Uterus (tissue), 2 donors: ENCODE data around the gene PLOD2.

ENCODE experiments used
- CTCF ChIP-seq, 4 experiments: fragments of 200-600 bp in 2 of 4; fragments of 450-650 bp in 2 of 4; sonication (generic) in 2 of 4; IDR thresholded peaks; one replicate each; pipeline ENCODE4 v1.5.1; 2016 to 2019; ENCODE audit warnings: antibody characterized with exemption in 4 of 4, mild to moderate bottlenecking in 2 of 4, moderate library complexity in 1 of 4
- POLR2A ChIP-seq, 2 donors: fragments of 450-650 bp; IDR thresholded peaks; one replicate each; pipeline ENCODE4 v1.6.1; 2016; ENCODE audit warnings: antibody characterized with exemption in 2 of 2, mild to moderate bottlenecking in 1 of 2, moderate library complexity in 1 of 2

- TF ChIP-seq CTCF (IDR thresholded peaks at IDR 0.05): no peak
- no peak for TF ChIP-seq POLR2A (IDR thresholded peaks at IDR 0.05)
Observed at GRCh38 chr3:146162561-146162960, 1.6 kb upstream of the PLOD2 start.
